GM23338 (cell line): Measurements from ENCODE around the gene KCNT2. TPM values are rescaled to one million over a fixed set of nuclear protein-coding genes. Genes with fewer than 3 reads are reported as not detected.

Experiments
- ATAC-seq: fragments of 200-7000 bp; cut with Tn5 transposase; 3 replicates; pipeline ENCODE4 v1.9.1; 2020
- DNase-seq: peaks from one replicate; pipeline ENCODE4 v3.0.0-alpha.2; 2015; ENCODE audit warnings: low spot score
- H2AFZ ChIP-seq: fragments of 200-600 bp; sonication (generic); 2 replicates; pipeline ENCODE4 v1.8.0; 2016; ENCODE audit warnings: antibody characterized with exemption, mild to moderate bottlenecking, moderate library complexity
- H3F3A ChIP-seq: fragments of 200-600 bp; sonication (generic); replicated peaks from 2 replicates; pipeline ENCODE4 v1.8.0; 2017; ENCODE audit warnings: antibody characterized with exemption, mixed run types, low read depth
- H3K27ac ChIP-seq: fragments of 200-600 bp; sonication (generic); 2 replicates; pipeline ENCODE4 v1.6.1; 2016; ENCODE audit warnings: low read depth
- H3K27me3 ChIP-seq: fragments of 200-600 bp; sonication (generic); 2 replicates; pipeline ENCODE4 v1.8.0; 2016; ENCODE audit warnings: mild to moderate bottlenecking, mixed run types, moderate library complexity; ENCODE audit not compliant: insufficient read depth
- H3K36me3 ChIP-seq: fragments of 200-600 bp; sonication (generic); 2 replicates; pipeline ENCODE4 v1.8.0; 2016; ENCODE audit warnings: mild to moderate bottlenecking; ENCODE audit not compliant: insufficient read depth
- H3K4me1 ChIP-seq: fragments of 200-600 bp; sonication (generic); 2 replicates; pipeline ENCODE4 v1.8.0; 2016; ENCODE audit warnings: mild to moderate bottlenecking, moderate library complexity; ENCODE audit not compliant: insufficient read depth
- H3K4me2 ChIP-seq: fragments of 200-600 bp; sonication (generic); 2 replicates; pipeline ENCODE4 v1.7.1; 2017; ENCODE audit warnings: mixed run types
- H3K4me3 ChIP-seq: fragments of 200-600 bp; sonication (generic); 2 replicates; pipeline ENCODE4 v1.6.1; 2016; ENCODE audit warnings: mixed run types
- H3K79me2 ChIP-seq: fragments of 200-600 bp; sonication (generic); replicated peaks from 2 replicates; pipeline ENCODE4 v1.8.0; 2017; ENCODE audit warnings: mild to moderate bottlenecking; ENCODE audit not compliant: insufficient read depth
- H3K9me2 ChIP-seq: fragments of 200-600 bp; sonication (generic); 2 replicates; pipeline ENCODE4 v1.8.0; 2017; ENCODE audit not compliant: insufficient read depth
- H4K20me1 ChIP-seq: fragments of 200-600 bp; sonication (generic); replicated peaks from 2 replicates; pipeline ENCODE4 v1.8.0; 2017; ENCODE audit warnings: mild to moderate bottlenecking; ENCODE audit not compliant: insufficient read depth
- H3K27ac Mint-ChIP-seq: 2 replicates; pipeline ENCODE4 v1.8.0; 2020; ENCODE audit warnings: inconsistent platforms, mild to moderate bottlenecking, moderate library complexity, mixed read lengths
- H3K27me3 Mint-ChIP-seq: 3 replicates; pipeline ENCODE4 v1.8.0; 2022; ENCODE audit warnings: low read depth, mild to moderate bottlenecking, moderate library complexity, mixed read lengths, inconsistent platforms; ENCODE audit not compliant: insufficient read depth, poor library complexity
- H3K36me3 Mint-ChIP-seq: 3 replicates; pipeline ENCODE4 v1.8.0; 2021; ENCODE audit warnings: low read depth, mild to moderate bottlenecking, inconsistent platforms, moderate library complexity, mixed read lengths
- H3K4me1 Mint-ChIP-seq: 3 replicates; pipeline ENCODE4 v1.8.0; 2020; ENCODE audit warnings: mild to moderate bottlenecking, inconsistent platforms, mixed read lengths
- H3K4me3 Mint-ChIP-seq: 3 replicates; pipeline ENCODE4 v1.8.0; 2021; ENCODE audit warnings: moderate library complexity, mild to moderate bottlenecking, inconsistent platforms, mixed read lengths
- H3K9me3 Mint-ChIP-seq: 3 replicates; pipeline ENCODE4 v1.8.0; 2020; ENCODE audit warnings: moderate library complexity, mild to moderate bottlenecking, inconsistent platforms, mixed read lengths
- CREB1 ChIP-seq: fragments of 250-450 bp; sonication (Bioruptor Pico); IDR thresholded peaks from 2 replicates; pipeline ENCODE4 v1.5.0; 2020; ENCODE audit warnings: low read depth, mild to moderate bottlenecking, moderate library complexity
- CTCF ChIP-seq, 2 experiments: fragments of 200-600 bp in 1 of 2; sonication (generic) in 1 of 2; conservative IDR thresholded peaks; 2 replicates each; pipeline versions ENCODE4 v1.5.1 to v1.6.1; 2016 to 2017; ENCODE audit warnings: antibody characterized with exemption in 2 of 2, low read depth in 2 of 2, mild to moderate bottlenecking in 2 of 2, moderate library complexity in 1 of 2
- EZH2 ChIP-seq: fragments of 200-600 bp; sonication (generic); IDR thresholded peaks from one replicate; pipeline ENCODE4 v1.8.0; 2017; ENCODE audit warnings: antibody characterized with exemption, mild to moderate bottlenecking, low read depth; ENCODE audit not compliant: unreplicated experiment
- EZH2phosphoT487 ChIP-seq: fragments of 200-600 bp; sonication (generic); IDR thresholded peaks from one replicate; pipeline ENCODE4 v1.8.1; 2018; ENCODE audit warnings: antibody characterized with exemption; ENCODE audit not compliant: unreplicated experiment
- JUNB ChIP-seq: IDR thresholded peaks from one replicate; pipeline ENCODE4 v1.6.1; 2016; ENCODE audit warnings: antibody characterized with exemption; ENCODE audit not compliant: unreplicated experiment
- STAT1 ChIP-seq: IDR thresholded peaks from one replicate; pipeline ENCODE4 v1.6.1; 2016; ENCODE audit warnings: antibody characterized with exemption; ENCODE audit not compliant: unreplicated experiment
- ZNF114 ChIP-seq: fragments of 250-450 bp; sonication (Bioruptor Pico); IDR thresholded peaks from 2 replicates; pipeline ENCODE4 v1.5.0; 2020; ENCODE audit warnings: mild to moderate bottlenecking, moderate library complexity
- polyA plus RNA-seq: library from polyadenylated mRNA; unstranded; fragments of >200 nt; fragmentation: Nextera tagmentation; extraction: Ambion mirVana; gene quantifications from 2 replicates; pipeline ENCODE4 v1.2.1, GENCODE V29; 2016
- total RNA-seq: library from RNA; depleted of rRNA; stranded (reverse); fragments of >200 nt; shearing (Covaris generic); gene quantifications from 2 replicates; pipeline ENCODE4 v1.2.3, GENCODE V29; 2014
- TF ChIP-seq, protein P1 (sequence below): fragments of 250-450 bp; sonication (Bioruptor Pico); IDR thresholded peaks from 2 replicates; pipeline ENCODE4 v1.5.0; 2020; ENCODE audit warnings: mild to moderate bottlenecking, moderate library complexity
- TF ChIP-seq, protein P2 (sequence below): IDR thresholded peaks from one replicate; pipeline ENCODE4 v1.6.1; 2018; ENCODE audit warnings: antibody characterized with exemption; ENCODE audit not compliant: unreplicated experiment

KCNT2 gene
- total and polyA plus RNA-seq, 2 experiments from 2014 or later: 5.4 to 13.4 TPM

DNA sequence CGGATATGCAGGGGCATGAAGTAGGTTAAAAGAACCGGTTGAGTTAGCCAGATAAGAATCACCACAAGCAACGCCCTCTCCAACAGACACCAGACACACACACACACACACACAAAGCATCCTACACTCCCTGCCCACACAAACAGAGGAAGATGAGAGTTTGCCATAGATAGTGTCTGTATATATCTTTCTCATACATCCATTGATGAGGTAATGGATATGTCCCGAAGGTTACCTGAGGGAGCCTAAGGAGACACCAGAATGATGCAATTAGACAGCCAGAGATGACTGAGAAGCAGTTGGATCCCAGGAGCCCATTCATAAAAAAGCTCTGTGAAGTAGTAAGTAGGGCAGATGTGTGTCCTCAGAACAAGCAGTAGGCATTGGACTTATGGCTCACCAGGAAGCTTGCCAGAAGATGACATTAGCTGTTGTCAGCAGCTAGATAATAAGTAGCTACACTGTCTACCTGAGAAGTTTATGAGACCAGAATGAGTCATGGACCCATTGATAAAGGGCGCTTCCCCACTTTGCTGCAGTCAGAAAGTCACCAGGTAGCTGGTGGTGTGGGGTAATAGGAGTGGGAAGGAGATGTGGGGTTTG lies 247.0 kb downstream of the KCNT2 start (continued):
- TF ChIP-seq, protein P1, sequence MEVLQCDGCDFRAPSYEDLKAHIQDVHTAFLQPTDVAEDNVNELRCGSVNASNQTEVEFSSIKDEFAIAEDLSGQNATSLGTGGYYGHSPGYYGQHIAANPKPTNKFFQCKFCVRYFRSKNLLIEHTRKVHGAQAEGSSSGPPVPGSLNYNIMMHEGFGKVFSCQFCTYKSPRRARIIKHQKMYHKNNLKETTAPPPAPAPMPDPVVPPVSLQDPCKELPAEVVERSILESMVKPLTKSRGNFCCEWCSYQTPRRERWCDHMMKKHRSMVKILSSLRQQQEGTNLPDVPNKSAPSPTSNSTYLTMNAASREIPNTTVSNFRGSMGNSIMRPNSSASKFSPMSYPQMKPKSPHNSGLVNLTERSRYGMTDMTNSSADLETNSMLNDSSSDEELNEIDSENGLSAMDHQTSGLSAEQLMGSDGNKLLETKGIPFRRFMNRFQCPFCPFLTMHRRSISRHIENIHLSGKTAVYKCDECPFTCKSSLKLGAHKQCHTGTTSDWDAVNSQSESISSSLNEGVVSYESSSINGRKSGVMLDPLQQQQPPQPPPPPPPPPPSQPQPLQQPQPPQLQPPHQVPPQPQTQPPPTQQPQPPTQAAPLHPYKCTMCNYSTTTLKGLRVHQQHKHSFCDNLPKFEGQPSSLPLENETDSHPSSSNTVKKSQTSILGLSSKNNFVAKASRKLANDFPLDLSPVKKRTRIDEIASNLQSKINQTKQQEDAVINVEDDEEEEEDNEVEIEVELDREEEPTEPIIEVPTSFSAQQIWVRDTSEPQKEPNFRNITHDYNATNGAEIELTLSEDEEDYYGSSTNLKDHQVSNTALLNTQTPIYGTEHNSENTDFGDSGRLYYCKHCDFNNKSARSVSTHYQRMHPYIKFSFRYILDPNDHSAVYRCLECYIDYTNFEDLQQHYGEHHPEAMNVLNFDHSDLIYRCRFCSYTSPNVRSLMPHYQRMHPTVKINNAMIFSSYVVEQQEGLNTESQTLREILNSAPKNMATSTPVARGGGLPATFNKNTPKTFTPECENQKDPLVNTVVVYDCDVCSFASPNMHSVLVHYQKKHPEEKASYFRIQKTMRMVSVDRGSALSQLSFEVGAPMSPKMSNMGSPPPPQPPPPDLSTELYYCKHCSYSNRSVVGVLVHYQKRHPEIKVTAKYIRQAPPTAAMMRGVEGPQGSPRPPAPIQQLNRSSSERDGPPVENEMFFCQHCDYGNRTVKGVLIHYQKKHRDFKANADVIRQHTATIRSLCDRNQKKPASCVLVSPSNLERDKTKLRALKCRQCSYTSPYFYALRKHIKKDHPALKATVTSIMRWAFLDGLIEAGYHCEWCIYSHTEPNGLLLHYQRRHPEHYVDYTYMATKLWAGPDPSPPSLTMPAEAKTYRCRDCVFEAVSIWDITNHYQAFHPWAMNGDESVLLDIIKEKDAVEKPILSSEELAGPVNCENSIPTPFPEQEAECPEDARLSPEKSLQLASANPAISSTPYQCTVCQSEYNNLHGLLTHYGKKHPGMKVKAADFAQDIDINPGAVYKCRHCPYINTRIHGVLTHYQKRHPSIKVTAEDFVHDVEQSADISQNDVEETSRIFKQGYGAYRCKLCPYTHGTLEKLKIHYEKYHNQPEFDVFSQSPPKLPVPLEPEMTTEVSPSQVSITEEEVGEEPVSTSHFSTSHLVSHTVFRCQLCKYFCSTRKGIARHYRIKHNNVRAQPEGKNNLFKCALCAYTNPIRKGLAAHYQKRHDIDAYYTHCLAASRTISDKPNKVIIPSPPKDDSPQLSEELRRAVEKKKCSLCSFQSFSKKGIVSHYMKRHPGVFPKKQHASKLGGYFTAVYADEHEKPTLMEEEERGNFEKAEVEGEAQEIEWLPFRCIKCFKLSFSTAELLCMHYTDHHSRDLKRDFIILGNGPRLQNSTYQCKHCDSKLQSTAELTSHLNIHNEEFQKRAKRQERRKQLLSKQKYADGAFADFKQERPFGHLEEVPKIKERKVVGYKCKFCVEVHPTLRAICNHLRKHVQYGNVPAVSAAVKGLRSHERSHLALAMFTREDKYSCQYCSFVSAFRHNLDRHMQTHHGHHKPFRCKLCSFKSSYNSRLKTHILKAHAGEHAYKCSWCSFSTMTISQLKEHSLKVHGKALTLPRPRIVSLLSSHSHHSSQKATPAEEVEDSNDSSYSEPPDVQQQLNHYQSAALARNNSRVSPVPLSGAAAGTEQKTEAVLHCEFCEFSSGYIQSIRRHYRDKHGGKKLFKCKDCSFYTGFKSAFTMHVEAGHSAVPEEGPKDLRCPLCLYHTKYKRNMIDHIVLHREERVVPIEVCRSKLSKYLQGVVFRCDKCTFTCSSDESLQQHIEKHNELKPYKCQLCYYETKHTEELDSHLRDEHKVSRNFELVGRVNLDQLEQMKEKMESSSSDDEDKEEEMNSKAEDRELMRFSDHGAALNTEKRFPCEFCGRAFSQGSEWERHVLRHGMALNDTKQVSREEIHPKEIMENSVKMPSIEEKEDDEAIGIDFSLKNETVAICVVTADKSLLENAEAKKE (CRISPR knock-in tag): no peak
- TF ChIP-seq, protein P2, sequence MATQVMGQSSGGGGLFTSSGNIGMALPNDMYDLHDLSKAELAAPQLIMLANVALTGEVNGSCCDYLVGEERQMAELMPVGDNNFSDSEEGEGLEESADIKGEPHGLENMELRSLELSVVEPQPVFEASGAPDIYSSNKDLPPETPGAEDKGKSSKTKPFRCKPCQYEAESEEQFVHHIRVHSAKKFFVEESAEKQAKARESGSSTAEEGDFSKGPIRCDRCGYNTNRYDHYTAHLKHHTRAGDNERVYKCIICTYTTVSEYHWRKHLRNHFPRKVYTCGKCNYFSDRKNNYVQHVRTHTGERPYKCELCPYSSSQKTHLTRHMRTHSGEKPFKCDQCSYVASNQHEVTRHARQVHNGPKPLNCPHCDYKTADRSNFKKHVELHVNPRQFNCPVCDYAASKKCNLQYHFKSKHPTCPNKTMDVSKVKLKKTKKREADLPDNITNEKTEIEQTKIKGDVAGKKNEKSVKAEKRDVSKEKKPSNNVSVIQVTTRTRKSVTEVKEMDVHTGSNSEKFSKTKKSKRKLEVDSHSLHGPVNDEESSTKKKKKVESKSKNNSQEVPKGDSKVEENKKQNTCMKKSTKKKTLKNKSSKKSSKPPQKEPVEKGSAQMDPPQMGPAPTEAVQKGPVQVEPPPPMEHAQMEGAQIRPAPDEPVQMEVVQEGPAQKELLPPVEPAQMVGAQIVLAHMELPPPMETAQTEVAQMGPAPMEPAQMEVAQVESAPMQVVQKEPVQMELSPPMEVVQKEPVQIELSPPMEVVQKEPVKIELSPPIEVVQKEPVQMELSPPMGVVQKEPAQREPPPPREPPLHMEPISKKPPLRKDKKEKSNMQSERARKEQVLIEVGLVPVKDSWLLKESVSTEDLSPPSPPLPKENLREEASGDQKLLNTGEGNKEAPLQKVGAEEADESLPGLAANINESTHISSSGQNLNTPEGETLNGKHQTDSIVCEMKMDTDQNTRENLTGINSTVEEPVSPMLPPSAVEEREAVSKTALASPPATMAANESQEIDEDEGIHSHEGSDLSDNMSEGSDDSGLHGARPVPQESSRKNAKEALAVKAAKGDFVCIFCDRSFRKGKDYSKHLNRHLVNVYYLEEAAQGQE: no peak
- TF ChIP-seq EZH2phosphoT487 (no peak), EZH2 (no peak)

DNA sequence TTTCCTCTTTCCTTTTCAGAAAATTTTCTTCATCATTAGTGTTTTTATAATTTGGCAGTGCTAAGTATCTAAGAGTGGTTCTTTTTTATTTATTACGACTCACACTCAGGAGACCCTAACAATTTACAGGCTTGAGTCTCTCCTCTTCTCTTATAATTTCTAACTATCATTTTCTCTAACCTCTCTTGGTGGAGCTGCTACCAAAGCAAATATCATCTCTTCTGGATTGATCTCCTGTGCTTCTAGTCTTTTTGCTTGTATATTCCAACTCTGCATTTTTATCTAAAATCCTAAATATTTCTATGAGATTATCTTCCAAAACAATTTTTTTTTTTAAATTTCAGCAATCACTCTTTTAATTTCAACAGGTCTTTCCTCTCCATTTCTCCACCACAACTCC lies 250.3 kb downstream of the KCNT2 start:
- Histone ChIP-seq H4K20me1 (no peaks in the 10 kb centered on the region), H3F3A (no peaks in the 10 kb centered on the region), H3K9me2 (0 out of 2 replicates have a peak, but pooled peaks cover 4% of the 10 kb centered on the region), H3K4me1 (no peaks in the 10 kb centered on the region), H3K79me2 (no peaks in the 10 kb centered on the region), H3K4me3 (no peak overlapping the region), H3K4me2 (no peak overlapping the region), H3K36me3 (no peaks in the 10 kb centered on the region), H3K27me3 (no peaks in the 10 kb centered on the region), H2AFZ (no peak overlapping the region), H3K27ac (no peak overlapping the region)
- H3K27ac Mint-ChIP-seq: peak overlapping the region; percentile 73
- no peaks in the 10 kb centered on the region for H3K27me3 Mint-ChIP-seq
- ATAC-seq (no peak), DNase-seq (no peak)
- H3K4me3 Mint-ChIP-seq: no peak overlapping the region
- H3K9me3 Mint-ChIP-seq: peaks cover 3% of the 10 kb centered on the region; the same call in 1 of the 3 replicates
- peaks cover 16% of the 10 kb centered on the region for H3K4me1 Mint-ChIP-seq
- H3K36me3 Mint-ChIP-seq: peaks cover 6% of the 10 kb centered on the region
- TF ChIP-seq CREB1 (no peak), EZH2phosphoT487 (no peak), JUNB (no peak), STAT1 (no peak), EZH2 (no peak), ZNF114 (CRISPR knock-in tag) (no peak), CTCF (conservative IDR thresholded peaks at IDR 0.05; ENCODE audit: low read depth in 2 of 2) (no peak)
- TF ChIP-seq, protein P2: no peak
